H9 (cell line): ENCODE measurements around the gene RAI1. TPM values are rescaled to one million over a fixed set of nuclear protein-coding genes. Genes with fewer than 3 reads are reported as not detected.

Experiments
- DNase-seq: peaks from one replicate; pipeline ENCODE4 v3.0.0-alpha.2; 2017
- H2AFZ ChIP-seq: one replicate; pipeline ENCODE4 v1.6.1; 2013; ENCODE audit warnings: mild to moderate bottlenecking, low read length, control low read depth, moderate library complexity
- H2AK5ac ChIP-seq: 2 replicates; pipeline ENCODE4 v1.6.1; 2013; ENCODE audit warnings: low read length, control low read depth, mixed read lengths; ENCODE audit not compliant: insufficient read length
- H2BK120ac ChIP-seq: one replicate; pipeline ENCODE4 v1.6.1; 2013; ENCODE audit warnings: low read depth, mild to moderate bottlenecking, low read length, control low read depth, inconsistent platforms; ENCODE audit not compliant: poor library complexity, severe bottlenecking
- H2BK12ac ChIP-seq: 2 replicates; pipeline ENCODE4 v1.6.1; 2013; ENCODE audit warnings: low read length, control low read depth, mixed read lengths, low read depth; ENCODE audit not compliant: insufficient read length
- H2BK15ac ChIP-seq: 2 replicates; pipeline ENCODE4 v1.6.1; 2013; ENCODE audit warnings: low read depth, low read length, control low read depth
- H2BK20ac ChIP-seq: one replicate; pipeline ENCODE4 v1.6.1; 2013; ENCODE audit warnings: low read depth, mild to moderate bottlenecking, low read length, control low read depth, inconsistent platforms; ENCODE audit not compliant: poor library complexity, severe bottlenecking
- H2BK5ac ChIP-seq: 2 replicates; pipeline ENCODE4 v1.6.1; 2013; ENCODE audit warnings: low read length, control low read depth, mixed read lengths; ENCODE audit not compliant: insufficient read length
- H3K14ac ChIP-seq: 2 replicates; pipeline ENCODE4 v1.6.1; 2013; ENCODE audit warnings: low read length, control low read depth; ENCODE audit not compliant: insufficient read depth
- H3K18ac ChIP-seq: 2 replicates; pipeline ENCODE4 v1.6.1; 2013; ENCODE audit warnings: low read depth, mild to moderate bottlenecking, mixed read lengths, low read length, control low read depth; ENCODE audit not compliant: insufficient read length
- H3K23ac ChIP-seq: 2 replicates; pipeline ENCODE4 v1.6.1; 2013; ENCODE audit warnings: low read length, control low read depth, mixed read lengths, low read depth; ENCODE audit not compliant: insufficient read length
- H3K23me2 ChIP-seq: 2 replicates; pipeline ENCODE4 v1.6.1; 2013; ENCODE audit warnings: low read depth, mild to moderate bottlenecking, mixed read lengths, low read length, control low read depth; ENCODE audit not compliant: insufficient read length, poor library complexity, severe bottlenecking
- H3K27ac ChIP-seq: 2 replicates; pipeline ENCODE4 v1.5.1; 2013; ENCODE audit warnings: low read length, control low read depth, mixed read lengths, low read depth; ENCODE audit not compliant: insufficient read length
- H3K27me3 ChIP-seq: 2 replicates; pipeline ENCODE4 v1.6.1; 2013; ENCODE audit warnings: low read length, control low read depth, inconsistent platforms; ENCODE audit not compliant: insufficient read depth
- H3K4ac ChIP-seq: 2 replicates; pipeline ENCODE4 v1.6.1; 2013; ENCODE audit warnings: low read depth, mild to moderate bottlenecking, control low read depth, inconsistent platforms, low read length, moderate library complexity
- H3K4me1 ChIP-seq: 2 replicates; pipeline ENCODE4 v1.6.1; 2013; ENCODE audit warnings: low read length, control low read depth, inconsistent platforms; ENCODE audit not compliant: insufficient read depth
- H3K4me2 ChIP-seq: 2 replicates; pipeline ENCODE4 v1.6.1; 2013; ENCODE audit warnings: low read length, control low read depth, mixed read lengths; ENCODE audit not compliant: insufficient read length, insufficient read depth
- H3K56ac ChIP-seq: 2 replicates; pipeline ENCODE4 v1.6.1; 2013; ENCODE audit warnings: low read depth, mild to moderate bottlenecking, mixed read lengths, low read length, control low read depth; ENCODE audit not compliant: insufficient read length
- H3K79me1 ChIP-seq: 2 replicates; pipeline ENCODE4 v1.6.1; 2013; ENCODE audit warnings: low read depth, mild to moderate bottlenecking, moderate library complexity, low read length, control low read depth, inconsistent platforms; ENCODE audit not compliant: insufficient read depth, poor library complexity, severe bottlenecking
- H3K79me2 ChIP-seq: 2 replicates; pipeline ENCODE4 v1.6.1; 2013; ENCODE audit warnings: low read length, control low read depth, inconsistent platforms; ENCODE audit not compliant: insufficient read depth
- H3K9ac ChIP-seq: 2 replicates; pipeline ENCODE4 v1.6.1; 2013; ENCODE audit warnings: low read length, control low read depth, mixed read lengths; ENCODE audit not compliant: insufficient read length; ENCODE audit errors: extremely low read depth
- H3K9me3 ChIP-seq: one replicate; pipeline ENCODE4 v1.6.1; 2013; ENCODE audit warnings: low read depth, low read length, inconsistent platforms; ENCODE audit not compliant: control insufficient read depth
- H3T11ph ChIP-seq: one replicate; pipeline ENCODE4 v1.6.1; 2013; ENCODE audit warnings: mild to moderate bottlenecking, low read length, control low read depth, inconsistent platforms
- H4K20me1 ChIP-seq: one replicate; pipeline ENCODE4 v1.6.1; 2013; ENCODE audit not compliant: control insufficient read depth, insufficient read length, insufficient read depth
- H4K5ac ChIP-seq: 2 replicates; pipeline ENCODE4 v1.6.1; 2013; ENCODE audit warnings: low read depth, mild to moderate bottlenecking, mixed read lengths, low read length, control low read depth; ENCODE audit not compliant: insufficient read length
- H4K8ac ChIP-seq: replicated peaks from 2 replicates; pipeline ENCODE4 v1.6.1; 2013; ENCODE audit warnings: low read length, control low read depth, mixed read lengths, low read depth; ENCODE audit not compliant: insufficient read length
- H4K91ac ChIP-seq: 2 replicates; pipeline ENCODE4 v1.6.1; 2013; ENCODE audit warnings: low read depth, mild to moderate bottlenecking, moderate library complexity, mixed read lengths, low read length, control low read depth; ENCODE audit not compliant: insufficient read length
- H3K27ac Mint-ChIP-seq, 3 experiments: 2 replicates in 2 of 3; 3 replicates in 1 of 3; pipeline ENCODE4 v1.8.0; 2020 to 2021; ENCODE audit warnings: mixed read lengths in 3 of 3, mild to moderate bottlenecking in 1 of 3, moderate library complexity in 1 of 3
- H3K27me3 Mint-ChIP-seq: 2 replicates; pipeline ENCODE4 v1.8.0; 2021; ENCODE audit warnings: low read depth, mild to moderate bottlenecking, moderate library complexity, mixed read lengths
- H3K36me3 Mint-ChIP-seq, 3 experiments: 2 replicates in 2 of 3; 3 replicates in 1 of 3; pipeline ENCODE4 v1.8.0; 2020 to 2021; ENCODE audit warnings: low read depth in 3 of 3, mixed read lengths in 3 of 3; ENCODE audit not compliant: insufficient read depth in 1 of 3
- H3K4me1 Mint-ChIP-seq, 2 experiments: 2 replicates each; pipeline ENCODE4 v1.8.0; 2020; ENCODE audit warnings: mixed read lengths in 2 of 2
- H3K4me3 Mint-ChIP-seq, 2 experiments: 2 replicates in 1 of 2; 3 replicates in 1 of 2; pipeline ENCODE4 v1.8.0; 2020 to 2021; ENCODE audit warnings: mild to moderate bottlenecking in 2 of 2, mixed read lengths in 2 of 2, moderate library complexity in 1 of 2
- H3K9me3 Mint-ChIP-seq, 2 experiments: 2 replicates in 1 of 2; 3 replicates in 1 of 2; pipeline ENCODE4 v1.8.0; 2020; ENCODE audit warnings: mild to moderate bottlenecking in 2 of 2, mixed read lengths in 2 of 2, moderate library complexity in 1 of 2
- CTCF ChIP-seq: fragments of 200-600 bp; sonication (generic); conservative IDR thresholded peaks from 3 replicates; pipeline ENCODE4 v1.8.0; 2021; ENCODE audit warnings: antibody characterized with exemption, mild to moderate bottlenecking
- WGBS: extraction: QIAGEN DNeasy Blood & Tissue Kit; methylation state at CpG from one replicate; pipeline ENCODE4 v1.1.7; 2013; ENCODE audit warnings: missing lambda C conversion rate, low lambda C conversion rate, mixed read lengths; ENCODE audit not compliant: insufficient read length; ENCODE audit errors: extremely low coverage; 5-methylcytosine and 5-hydroxymethylcytosine counted together
- total RNA-seq: library from RNA; stranded (reverse); gene quantifications from 2 replicates; pipeline ENCODE4 v1.2.1, GENCODE V29; 2021

The RAI1 gene
- total RNA-seq, 1 experiment from 2014 or later: 1.5 TPM

GRCh38 chr17:17748604-17749003 is 67.3 kb downstream of the RAI1 start:
- Histone ChIP-seq H3K23ac (no peak overlapping the region), H3T11ph (no peak overlapping the region), H3K27me3 (no peaks in the 10 kb centered on the region), H3K79me2 (no peaks in the 10 kb centered on the region), H3K4me1 (peaks cover 11% of the 10 kb centered on the region), H3K14ac (no peak overlapping the region), H3K9me3 (no peaks in the 10 kb centered on the region), H4K5ac (no peak overlapping the region), H3K79me1 (no peaks in the 10 kb centered on the region), H3K4me2 (peak overlapping the region; percentile 0), H2BK12ac (no peak overlapping the region), H2AK5ac (no peak overlapping the region), H2BK5ac (no peak overlapping the region), H3K9ac (no peak overlapping the region), H3K56ac (no peak overlapping the region), H4K91ac (no peak overlapping the region), H4K8ac (no peak overlapping the region), H3K27ac (no peak overlapping the region), H2AFZ (no peak overlapping the region), H3K18ac (no peak overlapping the region), H4K20me1 (no peaks in the 10 kb centered on the region), H3K23me2 (no peaks in the 10 kb centered on the region), H2BK15ac (no peak overlapping the region), H2BK20ac (no peak overlapping the region), H3K4ac (no peak overlapping the region), H2BK120ac (no peak overlapping the region)
- Mint-ChIP-seq H3K36me3 (peaks cover 0 to 2% (median 0%) of the 10 kb centered on the region in 3 experiments; a peak in 1 of 7 replicates), H3K9me3 (no peaks in the 10 kb centered on the region), H3K27ac (0 out of 7 replicates have a peak overlapping the region, but pooled peaks of 1 of the 3 experiments have one; percentile 49), H3K27me3 (peaks cover 9% of the 10 kb centered on the region), H3K4me3 (no peak overlapping the region; a peak in 1 of 5 replicates), H3K4me1 (peaks cover 33 to 44% of the 10 kb centered on the region in 2 experiments)
- no CpG with 5 or more reads among the region's 8 CpGs for whole genome bisulfite sequencing
- DNase-seq: no peak
- no peak for TF ChIP-seq CTCF
